ENCODE results near the gene HDAC8. TPM values are rescaled to one million over a fixed set of nuclear protein-coding genes. Genes with fewer than 3 reads are reported as not detected.

The HDAC8 gene
- 15.0 TPM for polyA plus RNA-seq (2013, experiment 1 of 2)
- polyA plus RNA-seq (2013, experiment 2 of 2), result 15.3 TPM

DNA sequence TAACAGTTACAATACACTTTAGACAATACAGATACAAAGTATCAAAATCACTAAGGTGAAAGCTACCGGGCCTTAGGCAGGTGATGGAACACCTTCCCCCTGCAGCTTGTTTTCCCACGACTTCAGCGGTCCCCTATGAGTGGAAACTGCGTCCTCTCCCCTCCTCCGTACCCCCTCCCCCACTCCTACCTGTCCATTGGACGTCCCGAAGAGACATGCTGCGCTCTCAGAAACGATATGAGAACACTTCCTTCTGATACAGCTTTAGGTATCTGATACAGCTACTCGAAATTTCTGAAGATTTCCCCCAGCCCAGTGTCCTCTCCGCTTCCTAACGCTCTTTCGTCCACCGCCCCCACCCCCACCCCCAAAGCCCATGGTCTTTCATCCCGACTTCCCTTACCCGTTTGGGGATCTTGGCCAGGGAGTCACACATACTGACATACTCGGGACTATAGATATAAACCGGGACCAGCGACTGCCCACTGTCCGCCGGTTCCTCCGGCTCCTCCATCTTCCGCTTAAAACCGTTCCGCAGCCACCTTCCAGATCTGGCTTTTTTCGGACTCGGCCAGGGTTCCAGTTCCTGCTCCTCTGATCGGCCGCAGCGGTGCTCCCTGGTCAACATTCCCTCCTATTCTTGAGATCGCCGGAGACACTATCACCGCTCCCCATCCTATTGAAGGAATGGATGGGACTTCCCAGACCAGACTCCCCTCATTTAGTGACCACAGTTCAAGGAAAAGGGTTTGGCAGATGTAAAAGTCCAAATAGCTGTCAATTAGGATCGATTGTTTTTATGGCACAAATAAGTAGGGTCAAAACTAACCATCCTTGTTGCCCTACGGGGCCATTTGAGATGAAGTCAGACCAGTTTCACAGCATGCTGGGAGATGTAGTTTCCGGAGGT is at the start of gene HDAC8:
TSS of gene HDAC8 (minus strand) at position 596 of the 910 bp plus-strand sequence. CDS start at position 514, 82 bp downstream.
- Histone ChIP-seq H3K9ac (ENCODE audit: low read length) (peak within 1 kb of the TSS; percentile 90), H3K9me3 (ENCODE audit: control insufficient read depth, low read length) (no peaks in the 10 kb centered on the region), H3K4ac (ENCODE audit: low read depth in 1 of 2, low read length in 2 of 2) (peak within 1 kb of the TSS in 1 of 2 experiments; percentile 11), H2AK5ac (ENCODE audit: low read length, severe bottlenecking) (no peak within 1 kb of the TSS), H2BK15ac (ENCODE audit: low read depth, poor library complexity, severe bottlenecking) (no peak within 1 kb of the TSS), H3K79me1 (replicated peaks; ENCODE audit: low read length, poor library complexity, severe bottlenecking) (peaks cover 2% of the 10 kb centered on the region), H3K18ac (ENCODE audit: low read depth in 1 of 2, low read length in 2 of 2) (peak within 1 kb of the TSS; percentile 64 to 75), H3K4me1 (ENCODE audit: control insufficient read depth, insufficient read depth, low read depth, low read length) (no peaks in the 10 kb centered on the region), H4K8ac (ENCODE audit: low read length) (peak within 1 kb of the TSS; percentile 80), H3K27ac (ENCODE audit: low read length, poor library complexity, severe bottlenecking) (peak within 1 kb of the TSS; percentile 63), H3K4me2 (ENCODE audit: low read length, poor library complexity, severe bottlenecking) (peak within 1 kb of the TSS; percentile 50), H2BK120ac (ENCODE audit: low read depth, low read length) (no peak within 1 kb of the TSS), H4K91ac (ENCODE audit: low read length) (no peak within 1 kb of the TSS), H3K14ac (ENCODE audit: low read length in 2 of 2) (no peak within 1 kb of the TSS), H3K36me3 (ENCODE audit: control insufficient read depth in 1 of 2, insufficient read depth in 2 of 2, low read depth in 1 of 2, low read length in 2 of 2) (peaks cover 0 to 11% of the 10 kb centered on the region in 2 experiments), H3K4me3 (ENCODE audit: insufficient read depth in 1 of 2, low read depth in 1 of 2, low read length in 2 of 2) (peak within 1 kb of the TSS; percentile 69 to 78), H2AFZ (ENCODE audit: low read depth, low read length) (no peak within 1 kb of the TSS), H2BK12ac (ENCODE audit: low read length in 2 of 2) (no peak within 1 kb of the TSS), H2BK5ac (ENCODE audit: low read depth, low read length, poor library complexity, severe bottlenecking) (peak within 1 kb of the TSS; percentile 14), H3K27me3 (ENCODE audit: control insufficient read depth in 1 of 2, insufficient read depth in 1 of 2, low read length in 2 of 2) (peaks cover 0 to 17% of the 10 kb centered on the region in 2 experiments), H3K23ac (ENCODE audit: low read length in 2 of 2) (no peak within 1 kb of the TSS)
- WGBS, result under 1% methylated on average over 33 of the region's 36 CpGs
- peak; percentile 85 for DNase-seq

DNA sequence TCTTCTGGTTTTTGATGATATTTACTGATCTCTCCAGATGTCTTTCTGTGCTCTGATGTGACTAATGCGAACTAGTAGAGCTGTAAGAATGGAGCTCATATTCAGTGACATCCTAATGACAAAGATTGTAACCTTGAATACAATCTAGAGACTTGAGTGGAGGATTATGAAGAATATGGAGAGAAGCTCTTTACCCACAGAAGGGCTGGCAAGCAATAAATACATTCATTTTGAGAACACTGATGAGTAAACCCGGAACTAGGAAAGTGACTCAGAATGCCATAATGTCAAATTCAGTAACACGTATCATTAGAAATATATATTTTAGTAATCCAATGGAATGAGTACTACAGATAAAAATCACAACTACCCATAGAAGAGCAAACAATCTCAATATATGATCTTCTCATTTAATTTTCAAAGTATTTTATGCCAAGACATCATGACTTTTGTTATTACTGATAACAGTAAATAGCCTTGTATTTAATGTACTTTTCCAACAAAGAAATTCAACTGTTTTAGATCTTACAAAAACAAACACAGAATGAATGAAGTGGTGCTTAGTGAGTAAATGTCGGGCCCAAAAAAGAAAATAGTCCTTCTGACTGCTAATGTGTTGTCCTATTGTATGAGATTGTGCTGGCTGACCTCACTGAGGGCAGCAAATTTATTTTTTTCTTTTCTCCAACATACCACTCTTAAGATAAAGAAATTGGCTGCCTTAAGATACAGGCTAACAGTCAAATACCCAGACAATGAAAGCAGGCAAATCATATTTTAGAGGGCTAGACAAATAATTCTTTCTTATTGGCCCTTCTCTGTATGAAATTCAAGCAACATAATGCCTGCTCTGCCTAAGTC is 49.2 kb upstream of the HDAC8 start:
- H2BK15ac ChIP-seq (ENCODE audit: low read depth, poor library complexity, severe bottlenecking), result no peak overlapping the region
- H2BK12ac ChIP-seq (ENCODE audit: low read length in 2 of 2), result no peak overlapping the region
- no peak overlapping the region for H2AK5ac ChIP-seq (ENCODE audit: low read length, severe bottlenecking)
- no peak overlapping the region for H4K91ac ChIP-seq (ENCODE audit: low read length)
- WGBS, result no CpG with 5 or more reads among the region's 4 CpGs
- H3K23ac ChIP-seq (ENCODE audit: low read length in 2 of 2), result no peak overlapping the region
- H2BK120ac ChIP-seq (ENCODE audit: low read depth, low read length), result no peak overlapping the region
- no peaks in the 10 kb centered on the region for H3K9me3 ChIP-seq (ENCODE audit: control insufficient read depth, low read length)
- H3K4me1 ChIP-seq (ENCODE audit: control insufficient read depth, insufficient read depth, low read depth, low read length), result peaks cover 1% of the 10 kb centered on the region
- peaks cover 0 to 16% of the 10 kb centered on the region in 2 experiments for H3K27me3 ChIP-seq (ENCODE audit: control insufficient read depth in 1 of 2, insufficient read depth in 1 of 2, low read length in 2 of 2)
- DNase-seq, result peak; percentile 45
- H2AFZ ChIP-seq (ENCODE audit: low read depth, low read length), result no peak overlapping the region
- no peaks in the 10 kb centered on the region for H3K79me1 ChIP-seq (replicated peaks; ENCODE audit: low read length, poor library complexity, severe bottlenecking)
- H3K4me2 ChIP-seq (ENCODE audit: low read length, poor library complexity, severe bottlenecking), result no peak overlapping the region
- no peak overlapping the region for H3K4me3 ChIP-seq (ENCODE audit: insufficient read depth in 1 of 2, low read depth in 1 of 2, low read length in 2 of 2)
- no peak overlapping the region for H3K18ac ChIP-seq (ENCODE audit: low read depth in 1 of 2, low read length in 2 of 2)
- peak overlapping the region; percentile 44 for H3K9ac ChIP-seq (ENCODE audit: low read length)
- no peak overlapping the region for H3K14ac ChIP-seq (ENCODE audit: low read length in 2 of 2)
- no peaks in the 10 kb centered on the region for H3K36me3 ChIP-seq (ENCODE audit: control insufficient read depth in 1 of 2, insufficient read depth in 2 of 2, low read depth in 1 of 2, low read length in 2 of 2)
- H4K8ac ChIP-seq (ENCODE audit: low read length), result no peak overlapping the region
- H3K4ac ChIP-seq (ENCODE audit: low read depth in 1 of 2, low read length in 2 of 2), result no peak overlapping the region
- H2BK5ac ChIP-seq (ENCODE audit: low read depth, low read length, poor library complexity, severe bottlenecking), result no peak overlapping the region
- no peak overlapping the region for H3K27ac ChIP-seq (ENCODE audit: low read length, poor library complexity, severe bottlenecking)

- Histone ChIP-seq H2AK5ac (ENCODE audit: low read length, severe bottlenecking) (no peak overlapping the region), H3K4me1 (ENCODE audit: control insufficient read depth, insufficient read depth, low read depth, low read length) (peaks cover 1% of the 10 kb centered on the region), H3K4ac (ENCODE audit: low read depth in 1 of 2, low read length in 2 of 2) (peak overlapping the region in 1 of 2 experiments; percentile 15), H3K14ac (ENCODE audit: low read length in 2 of 2) (no peak overlapping the region), H3K27me3 (ENCODE audit: control insufficient read depth in 1 of 2, insufficient read depth in 1 of 2, low read length in 2 of 2) (peaks cover 0 to 14% of the 10 kb centered on the region in 2 experiments), H3K4me3 (ENCODE audit: insufficient read depth in 1 of 2, low read depth in 1 of 2, low read length in 2 of 2) (no peak overlapping the region), H3K23ac (ENCODE audit: low read length in 2 of 2) (no peak overlapping the region), H3K36me3 (ENCODE audit: control insufficient read depth in 1 of 2, insufficient read depth in 2 of 2, low read depth in 1 of 2, low read length in 2 of 2) (no peaks in the 10 kb centered on the region), H3K18ac (ENCODE audit: low read depth in 1 of 2, low read length in 2 of 2) (peak overlapping the region; percentile 8 to 62), H2AFZ (ENCODE audit: low read depth, low read length) (no peak overlapping the region), H4K91ac (ENCODE audit: low read length) (no peak overlapping the region), H3K4me2 (ENCODE audit: low read length, poor library complexity, severe bottlenecking) (no peak overlapping the region), H3K9ac (ENCODE audit: low read length) (peak overlapping the region; percentile 44), H2BK120ac (ENCODE audit: low read depth, low read length) (no peak overlapping the region), H3K79me1 (replicated peaks; ENCODE audit: low read length, poor library complexity, severe bottlenecking) (no peaks in the 10 kb centered on the region), H2BK5ac (ENCODE audit: low read depth, low read length, poor library complexity, severe bottlenecking) (no peak overlapping the region), H3K27ac (ENCODE audit: low read length, poor library complexity, severe bottlenecking) (peak overlapping the region; percentile 24), H4K8ac (ENCODE audit: low read length) (peak overlapping the region; percentile 42), H3K9me3 (ENCODE audit: control insufficient read depth, low read length) (no peaks in the 10 kb centered on the region), H2BK15ac (ENCODE audit: low read depth, poor library complexity, severe bottlenecking) (no peak overlapping the region), H2BK12ac (ENCODE audit: low read length in 2 of 2) (peak overlapping the region in 1 of 2 experiments; percentile 25)
- no peak for DNase-seq
- WGBS, result no CpG with 5 or more reads among the region's 1 CpG
Measured at GRCh38 chrX:72621163-72621562, 48.5 kb upstream of the HDAC8 start.

Data from mesenchymal stem cell (in vitro differentiated cells and primary cell).